Ectodermal cell (in vitro differentiated cells): ENCODE results near the gene OPA3.

ENCODE experiments used
- H3K27ac ChIP-seq: 2 replicates; pipeline ENCODE4 v1.7.0; 2013; ENCODE audit warnings: mild to moderate bottlenecking, low read depth, low read length; ENCODE audit not compliant: insufficient read depth, poor library complexity, severe bottlenecking
- H3K27me3 ChIP-seq: 2 replicates; pipeline ENCODE4 v1.7.0; 2013; ENCODE audit warnings: mild to moderate bottlenecking, low read length; ENCODE audit not compliant: insufficient read depth, control insufficient read depth, poor library complexity, severe bottlenecking
- H3K36me3 ChIP-seq: one replicate; pipeline ENCODE4 v1.7.0; 2013; ENCODE audit warnings: low read length; ENCODE audit not compliant: control insufficient read depth, insufficient read depth
- H3K4me1 ChIP-seq: one replicate; pipeline ENCODE4 v1.7.0; 2013; ENCODE audit warnings: low read length; ENCODE audit not compliant: control insufficient read depth, insufficient read depth
- H3K4me3 ChIP-seq: 2 replicates; pipeline ENCODE4 v1.7.0; 2013; ENCODE audit warnings: low read depth, low read length, control low read depth; ENCODE audit not compliant: insufficient read depth
- H3K9me3 ChIP-seq: 2 replicates; pipeline ENCODE4 v1.7.0; 2013; ENCODE audit warnings: mild to moderate bottlenecking, low read length, moderate library complexity; ENCODE audit not compliant: control insufficient read depth
- WGBS, 2 experiments: methylation state at CpG; one replicate each; pipeline ENCODE4 v1.1.7; 2013; ENCODE audit warnings: missing lambda C conversion rate in 2 of 2; 5-methylcytosine and 5-hydroxymethylcytosine counted together

OPA3 gene

DNA sequence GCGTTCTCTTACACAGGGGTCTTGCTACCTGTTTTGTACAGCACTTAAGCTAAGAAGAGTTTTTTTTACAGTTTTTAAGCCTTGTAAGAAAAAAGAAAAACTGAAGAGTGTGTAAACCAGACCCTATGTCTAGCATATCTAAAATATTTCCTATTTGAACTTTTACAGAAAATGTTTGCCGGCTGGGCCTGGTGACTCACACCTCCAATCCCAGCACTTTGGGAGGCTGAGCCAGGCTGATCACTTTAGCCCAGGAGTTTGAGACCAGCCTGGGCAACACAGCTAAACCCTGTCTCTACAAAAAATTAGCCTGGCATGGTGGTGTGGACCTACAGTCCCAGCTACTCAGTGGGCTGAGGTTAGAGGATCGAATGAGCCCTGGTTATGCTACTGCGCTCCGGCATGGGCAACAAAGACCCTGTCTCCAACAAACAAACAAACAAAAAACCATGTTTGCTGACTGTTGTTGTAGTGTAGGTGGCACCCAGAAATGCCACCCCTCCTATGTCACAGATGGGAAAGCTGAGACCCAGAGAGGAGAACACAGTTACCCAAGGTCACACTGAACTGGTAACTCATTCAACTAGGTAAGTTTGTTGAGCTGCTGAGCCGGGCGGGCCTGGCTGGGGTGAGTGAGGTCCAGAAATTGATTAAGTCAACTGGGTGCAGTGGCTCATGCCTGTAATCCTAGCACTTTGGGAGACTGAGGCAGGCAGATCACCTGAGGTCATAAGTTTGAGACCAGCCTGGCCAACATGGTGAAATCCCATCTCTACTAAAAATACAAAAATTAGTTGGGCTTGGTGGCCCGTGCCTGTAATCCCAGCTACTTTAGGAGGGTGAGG lies 79.2 kb downstream of the OPA3 start:
- no peak overlapping the region for H3K27ac ChIP-seq

DNA sequence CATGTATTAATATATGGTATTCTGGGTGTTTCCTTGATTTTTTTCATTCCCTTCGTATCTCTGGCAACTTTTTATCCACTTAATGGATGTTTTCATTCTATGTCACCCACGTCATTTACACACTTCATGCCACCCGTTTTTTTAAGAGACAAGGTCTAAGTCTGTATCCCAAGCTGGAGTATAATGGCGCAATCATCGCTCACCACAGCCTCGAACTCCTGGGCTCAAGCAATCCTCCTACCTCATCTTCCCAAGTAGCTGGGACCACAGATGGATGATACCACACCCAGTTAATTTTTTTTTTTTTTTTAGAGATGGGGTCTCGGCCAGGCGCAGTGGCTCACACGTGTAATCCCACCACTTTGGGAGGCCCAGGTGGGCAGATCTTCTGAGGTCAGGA lies 80.7 kb downstream of the OPA3 start:
- WGBS, 2 experiments = 92 to 93% methylated on average over 9 of the region's 9 CpGs
- no peaks in the 10 kb centered on the region for H3K9me3 ChIP-seq
- no peak overlapping the region for H3K4me3 ChIP-seq
- H3K27ac ChIP-seq = no peak overlapping the region
- peaks cover 10% of the 10 kb centered on the region for H3K4me1 ChIP-seq
- peaks cover 14% of the 10 kb centered on the region for H3K27me3 ChIP-seq
- H3K36me3 ChIP-seq = no peaks in the 10 kb centered on the region

More for the DNA sequence above, 79.2 kb downstream of the OPA3 start:
- 90 to 91% methylated on average over 8 of the region's 8 CpGs for WGBS, 2 experiments
- Histone ChIP-seq H3K4me3 (no peak overlapping the region), H3K36me3 (no peaks in the 10 kb centered on the region), H3K9me3 (no peaks in the 10 kb centered on the region), H3K27me3 (no peaks in the 10 kb centered on the region), H3K4me1 (peaks cover 15% of the 10 kb centered on the region)

DNA sequence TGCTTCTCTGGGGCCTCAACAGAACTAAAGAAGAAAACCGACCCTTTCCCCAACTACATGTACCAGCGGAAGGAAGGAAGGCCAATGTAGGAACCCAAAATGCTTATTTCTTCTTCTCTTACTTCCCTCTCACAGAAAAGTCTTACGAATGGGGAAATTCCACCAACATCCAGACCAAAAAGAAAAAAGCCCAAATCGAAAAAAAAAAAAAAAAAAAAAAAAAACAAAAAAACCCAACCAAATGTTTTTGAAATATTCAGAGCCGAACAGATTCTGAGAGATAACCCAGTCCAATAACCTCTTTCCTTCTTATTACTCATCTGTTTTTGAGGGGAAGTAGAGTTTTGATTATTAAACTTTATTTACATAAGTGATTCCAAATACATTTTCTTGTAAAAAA lies 82.5 kb downstream of the OPA3 start:
- H3K9me3 ChIP-seq = no peaks in the 10 kb centered on the region
- no peaks in the 10 kb centered on the region for H3K36me3 ChIP-seq
- H3K27me3 ChIP-seq = peaks cover 32% of the 10 kb centered on the region
- no peak overlapping the region for H3K27ac ChIP-seq
- H3K4me1 ChIP-seq = peaks cover 11% of the 10 kb centered on the region
- H3K4me3 ChIP-seq = no peak overlapping the region
- 76 to 89% methylated on average over 4 of the region's 5 CpGs for WGBS, 2 experiments

DNA sequence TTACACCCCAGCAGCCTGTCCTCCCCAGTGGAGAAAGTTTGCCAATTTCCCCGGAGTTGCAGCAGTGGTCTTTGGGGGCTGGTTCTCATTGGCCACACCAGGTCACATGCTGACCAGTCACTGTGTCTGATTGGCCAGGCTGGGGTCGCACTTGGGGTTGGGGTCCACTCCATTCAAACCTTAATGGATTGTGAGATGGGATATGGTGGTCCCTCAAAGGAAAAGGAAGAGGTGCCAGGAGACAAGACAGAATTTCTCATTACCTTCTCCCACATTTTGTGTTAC lies 82.9 kb downstream of the OPA3 start:
- 51 to 58% methylated on average over 2 of the region's 2 CpGs for WGBS, 2 experiments
- Histone ChIP-seq H3K27ac (no peak overlapping the region), H3K27me3 (peaks cover 33% of the 10 kb centered on the region), H3K9me3 (no peaks in the 10 kb centered on the region), H3K4me3 (no peak overlapping the region), H3K36me3 (no peaks in the 10 kb centered on the region), H3K4me1 (peaks cover 11% of the 10 kb centered on the region)

DNA sequence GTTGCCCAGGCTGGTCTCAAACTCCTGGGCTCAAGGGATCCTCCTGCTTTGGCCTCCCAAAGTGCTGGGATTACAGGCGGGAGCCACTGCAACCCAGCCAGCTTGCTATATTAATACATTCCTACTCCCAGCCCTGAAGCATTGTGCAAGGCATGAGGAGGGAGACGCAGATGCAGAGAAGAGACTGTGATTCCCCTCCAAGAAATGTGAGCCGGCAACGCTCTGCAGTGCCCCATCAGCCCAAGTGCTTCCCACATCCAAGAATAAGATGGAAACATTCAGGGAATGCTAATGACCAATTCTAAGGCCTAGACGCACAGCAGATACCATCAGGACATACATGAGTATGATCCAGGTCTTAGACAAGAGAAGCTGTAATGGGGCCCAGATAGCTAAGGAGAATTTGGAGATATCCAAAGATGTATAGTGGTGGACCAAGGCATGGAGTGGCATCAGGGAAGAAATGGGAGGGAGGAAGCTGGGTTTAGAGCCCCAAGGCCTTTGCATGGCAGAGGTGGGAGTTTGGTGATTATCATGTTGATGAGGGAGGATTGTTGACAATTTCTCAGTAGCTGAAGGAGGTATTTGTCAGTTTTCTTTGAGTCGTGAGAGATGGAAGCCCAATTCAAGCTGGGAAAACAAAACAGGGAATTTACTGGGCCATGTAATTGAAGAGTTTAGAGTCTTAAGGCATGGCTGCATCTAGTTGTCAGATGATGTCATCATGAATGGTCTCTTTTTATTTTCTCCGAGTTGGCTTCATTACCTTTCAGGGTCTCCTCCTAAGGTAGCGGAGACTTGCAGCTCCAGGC lies 83.5 kb downstream of the OPA3 start:
- H3K27me3 ChIP-seq = peaks cover 33% of the 10 kb centered on the region
- no peak overlapping the region for H3K4me3 ChIP-seq
- 59 to 63% methylated on average over 8 of the region's 8 CpGs for WGBS, 2 experiments
- no peaks in the 10 kb centered on the region for H3K9me3 ChIP-seq
- H3K36me3 ChIP-seq = no peaks in the 10 kb centered on the region
- no peak overlapping the region for H3K27ac ChIP-seq
- H3K4me1 ChIP-seq = peaks cover 10% of the 10 kb centered on the region

DNA sequence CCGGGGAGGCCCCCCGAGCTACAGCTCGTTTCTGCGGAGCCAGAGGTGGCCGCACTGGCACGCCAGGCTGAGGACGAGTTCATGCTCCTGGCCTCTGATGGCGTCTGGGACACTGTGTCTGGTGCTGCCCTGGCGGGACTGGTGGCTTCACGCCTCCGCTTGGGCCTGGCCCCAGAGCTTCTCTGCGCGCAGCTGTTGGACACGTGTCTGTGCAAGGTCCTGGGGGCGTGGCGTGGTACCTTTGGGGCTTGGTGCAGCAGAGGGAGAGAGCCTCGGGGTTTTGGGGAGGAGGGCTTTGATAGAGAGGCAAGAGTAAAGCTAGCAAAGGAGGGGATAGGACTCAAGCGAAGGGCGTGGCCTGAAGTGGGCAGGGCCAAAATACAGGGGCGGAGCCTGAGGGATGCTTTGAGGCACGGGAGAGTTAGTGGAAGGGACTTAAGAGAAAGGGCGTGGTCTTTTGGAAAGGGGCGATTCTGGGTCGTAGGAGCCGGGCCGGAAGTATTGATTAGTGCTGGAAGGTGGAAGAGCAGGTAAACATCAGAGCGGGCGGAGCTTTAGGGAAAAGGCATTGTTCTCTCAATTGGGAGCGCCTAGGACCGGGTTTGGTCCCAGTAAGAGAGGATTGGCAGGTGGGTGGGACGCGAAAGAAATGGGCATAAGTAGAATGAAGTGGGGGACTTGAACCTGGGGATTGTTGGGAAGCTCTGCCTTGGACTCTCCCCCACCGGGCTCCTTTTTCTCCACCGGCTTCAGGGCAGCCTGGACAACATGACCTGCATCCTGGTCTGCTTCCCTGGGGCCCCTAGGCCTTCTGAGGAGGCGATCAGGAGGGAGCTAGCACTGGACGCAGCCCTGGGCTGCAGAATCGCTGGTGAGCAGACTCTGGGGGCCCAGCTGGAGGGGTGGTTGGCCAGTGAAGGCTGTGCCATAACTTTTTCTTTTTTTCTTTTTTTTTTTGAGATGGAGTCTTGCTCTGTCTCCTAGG lies 85.1 kb downstream of the OPA3 start:
- H3K4me3 ChIP-seq = peak overlapping the region; percentile 29
- 17 to 18% methylated on average over 37 of the region's 37 CpGs for WGBS, 2 experiments
- no peak overlapping the region for H3K27ac ChIP-seq
- H3K9me3 ChIP-seq = no peaks in the 10 kb centered on the region
- H3K27me3 ChIP-seq = peaks cover 43% of the 10 kb centered on the region
- no peaks in the 10 kb centered on the region for H3K36me3 ChIP-seq
- peaks cover 5% of the 10 kb centered on the region for H3K4me1 ChIP-seq

DNA sequence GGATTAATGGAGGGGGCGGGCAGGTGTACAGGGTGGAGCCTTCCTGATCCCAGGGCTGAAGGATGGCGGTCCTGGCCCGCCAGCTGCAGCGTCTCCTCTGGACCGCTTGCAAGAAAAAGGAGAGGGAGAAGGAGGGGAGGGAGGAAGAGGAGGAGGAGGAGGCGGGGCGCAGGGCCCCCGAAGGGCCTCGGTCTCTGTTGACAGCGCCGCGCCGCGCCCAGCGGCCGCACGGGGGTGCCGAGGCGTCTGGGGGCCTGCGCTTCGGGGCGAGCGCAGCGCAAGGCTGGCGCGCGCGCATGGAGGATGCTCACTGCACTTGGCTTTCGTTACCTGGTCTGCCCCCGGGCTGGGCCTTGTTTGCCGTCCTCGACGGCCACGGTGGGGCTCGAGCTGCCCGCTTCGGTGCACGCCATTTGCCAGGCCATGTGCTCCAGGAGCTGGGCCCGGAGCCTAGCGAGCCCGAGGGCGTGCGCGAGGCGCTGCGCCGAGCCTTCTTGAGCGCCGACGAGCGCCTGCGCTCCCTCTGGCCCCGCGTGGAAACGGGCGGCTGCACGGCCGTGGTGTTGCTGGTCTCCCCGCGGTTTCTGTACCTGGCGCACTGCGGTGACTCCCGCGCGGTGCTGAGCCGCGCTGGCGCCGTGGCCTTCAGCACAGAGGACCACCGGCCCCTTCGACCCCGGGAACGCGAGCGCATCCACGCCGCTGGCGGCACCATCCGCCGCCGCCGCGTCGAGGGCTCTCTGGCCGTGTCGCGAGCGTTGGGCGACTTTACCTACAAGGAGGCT lies 86.0 kb downstream of the OPA3 start, which contains the start of gene PPM1N:
Gene PPM1N, plus strand, starts transcription at position 33 of the 785 bp plus-strand sequence. Its CDS starts 30 bp downstream, at position 63.
- H3K27ac ChIP-seq = no peak within 1 kb of the TSS
- H3K36me3 ChIP-seq = no peaks in the 10 kb centered on the region
- H3K9me3 ChIP-seq = no peaks in the 10 kb centered on the region
- 2 to 3% methylated on average over 89 of the region's 89 CpGs for WGBS, 2 experiments
- peaks cover 5% of the 10 kb centered on the region for H3K4me1 ChIP-seq
- peak within 1 kb of the TSS; percentile 31 for H3K4me3 ChIP-seq
- H3K27me3 ChIP-seq = peaks cover 43% of the 10 kb centered on the region

DNA sequence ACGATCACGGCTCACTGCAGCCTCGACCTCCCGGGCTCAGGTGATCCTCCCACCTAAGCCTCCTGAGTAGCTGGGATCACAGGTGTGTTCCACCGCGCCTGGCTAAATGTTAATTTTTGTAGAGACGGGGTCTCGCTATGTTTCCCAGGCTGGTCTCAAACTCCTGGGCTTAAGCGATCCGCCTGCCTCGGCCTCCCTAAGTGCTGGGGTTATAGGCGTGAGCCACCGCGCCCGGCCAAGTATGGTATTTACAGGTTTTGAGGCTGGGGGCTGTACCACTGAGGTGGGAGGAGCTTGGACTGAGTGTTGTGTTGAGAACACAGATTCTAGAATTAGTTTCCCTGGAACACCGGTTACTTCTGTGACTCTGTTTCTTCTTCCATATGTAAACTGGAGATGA lies 86.8 kb downstream of the OPA3 start:
- Histone ChIP-seq H3K36me3 (no peaks in the 10 kb centered on the region), H3K27ac (no peak overlapping the region), H3K27me3 (peaks cover 43% of the 10 kb centered on the region), H3K4me3 (no peak overlapping the region), H3K4me1 (peaks cover 5% of the 10 kb centered on the region), H3K9me3 (no peaks in the 10 kb centered on the region)
- WGBS, 2 experiments = 37 to 40% methylated on average over 16 of the region's 16 CpGs

DNA sequence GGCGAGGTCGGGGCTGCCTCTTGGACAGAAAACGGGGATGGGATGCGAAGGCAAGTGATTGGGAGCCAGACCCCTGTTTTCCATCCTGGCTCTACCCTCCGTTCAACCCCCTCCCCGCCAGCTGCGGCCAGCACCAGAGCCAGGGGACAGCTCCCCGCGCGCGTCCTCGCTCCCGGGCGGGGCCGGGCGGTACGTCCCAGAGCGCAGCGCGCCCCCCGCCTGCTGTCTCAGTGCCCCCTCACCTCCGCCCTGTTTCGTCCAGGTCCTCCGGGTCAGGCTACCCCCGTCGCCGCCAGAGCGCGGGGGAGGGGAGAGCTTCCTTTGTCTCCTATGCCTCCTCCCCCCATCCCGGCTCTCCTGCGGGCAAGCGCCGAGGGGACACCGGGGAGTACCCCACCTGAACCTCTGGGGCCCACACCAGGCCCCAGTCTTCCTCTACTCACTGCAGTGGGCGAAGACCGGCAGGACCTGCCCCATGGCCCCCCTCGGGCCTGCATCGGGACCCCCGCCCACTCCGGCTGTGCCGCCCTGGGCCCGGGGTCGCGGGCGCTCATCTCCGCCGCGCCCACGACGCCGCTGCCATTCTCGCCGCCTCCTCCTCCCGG lies 88.2 kb downstream of the OPA3 start:
- H3K4me1 ChIP-seq = peaks cover 5% of the 10 kb centered on the region
- peak overlapping the region; percentile 74 for H3K4me3 ChIP-seq
- H3K36me3 ChIP-seq = no peaks in the 10 kb centered on the region
- 0 to 1% methylated on average over 54 of the region's 54 CpGs for WGBS, 2 experiments
- H3K9me3 ChIP-seq = no peaks in the 10 kb centered on the region
- H3K27me3 ChIP-seq = peaks cover 43% of the 10 kb centered on the region
- H3K27ac ChIP-seq = peak overlapping the region; percentile 50
